Vagina (tissue), 2 donors: Measurements from ENCODE around the gene ANKRD28.

ENCODE experiments used
- POLR2A ChIP-seq, 2 donors: fragments of 450-650 bp; IDR thresholded peaks; one replicate each; pipeline ENCODE4 v1.6.1; 2017; ENCODE audit warnings: antibody characterized with exemption in 2 of 2, mild to moderate bottlenecking in 2 of 2, moderate library complexity in 2 of 2
- POLR2AphosphoS5 ChIP-seq, 2 donors: sonication (generic); formaldehyde crosslinking; IDR thresholded peaks; one replicate each; pipeline ENCODE4 v1.9.0; 2017; ENCODE audit warnings: antibody characterized with exemption in 2 of 2, mild to moderate bottlenecking in 2 of 2, low read depth in 1 of 2; ENCODE audit not compliant: insufficient read depth in 1 of 2
- TF ChIP-seq, protein P1 (sequence below), 3 experiments: fragments of 450-650 bp in 2 of 3; fragments of 200-600 bp in 1 of 3; sonication (generic) in 1 of 3; IDR thresholded peaks; one replicate each; pipeline ENCODE4 v1.5.1; 2017 to 2019; ENCODE audit warnings: antibody characterized with exemption in 3 of 3, mild to moderate bottlenecking in 2 of 3, moderate library complexity in 2 of 3

DNA sequence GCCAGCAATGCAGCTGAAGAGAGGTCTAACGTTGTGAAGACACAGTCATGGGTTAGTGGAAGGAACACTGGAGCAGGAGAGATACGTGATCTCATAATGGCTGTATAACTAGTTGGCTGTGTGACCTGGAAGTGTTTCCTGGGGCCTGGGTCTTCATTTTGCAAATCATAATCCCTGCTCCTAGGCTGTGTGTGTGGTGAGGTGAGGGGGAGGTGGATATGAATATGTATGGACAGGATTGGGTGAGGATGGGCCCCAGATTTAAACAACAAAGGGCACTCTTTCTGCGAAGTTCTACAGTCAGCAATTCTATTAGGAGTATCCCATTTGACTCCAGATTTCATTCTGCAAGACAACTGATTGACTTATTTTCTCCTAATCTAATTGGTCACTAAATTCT lies 41.3 kb downstream of the ANKRD28 start:
- TF ChIP-seq, protein P1, sequence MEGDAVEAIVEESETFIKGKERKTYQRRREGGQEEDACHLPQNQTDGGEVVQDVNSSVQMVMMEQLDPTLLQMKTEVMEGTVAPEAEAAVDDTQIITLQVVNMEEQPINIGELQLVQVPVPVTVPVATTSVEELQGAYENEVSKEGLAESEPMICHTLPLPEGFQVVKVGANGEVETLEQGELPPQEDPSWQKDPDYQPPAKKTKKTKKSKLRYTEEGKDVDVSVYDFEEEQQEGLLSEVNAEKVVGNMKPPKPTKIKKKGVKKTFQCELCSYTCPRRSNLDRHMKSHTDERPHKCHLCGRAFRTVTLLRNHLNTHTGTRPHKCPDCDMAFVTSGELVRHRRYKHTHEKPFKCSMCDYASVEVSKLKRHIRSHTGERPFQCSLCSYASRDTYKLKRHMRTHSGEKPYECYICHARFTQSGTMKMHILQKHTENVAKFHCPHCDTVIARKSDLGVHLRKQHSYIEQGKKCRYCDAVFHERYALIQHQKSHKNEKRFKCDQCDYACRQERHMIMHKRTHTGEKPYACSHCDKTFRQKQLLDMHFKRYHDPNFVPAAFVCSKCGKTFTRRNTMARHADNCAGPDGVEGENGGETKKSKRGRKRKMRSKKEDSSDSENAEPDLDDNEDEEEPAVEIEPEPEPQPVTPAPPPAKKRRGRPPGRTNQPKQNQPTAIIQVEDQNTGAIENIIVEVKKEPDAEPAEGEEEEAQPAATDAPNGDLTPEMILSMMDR (IDR thresholded peaks at IDR 0.05) = no peak
- TF ChIP-seq POLR2AphosphoS5 (IDR thresholded peaks at IDR 0.05; ENCODE audit: insufficient read depth in 1 of 2, low read depth in 1 of 2) = no peak
- TF ChIP-seq POLR2A (IDR thresholded peaks at IDR 0.05) = no peak
